Eye (tissue), 1 donor: ENCODE measurements around the gene NUPR2.
"Not testable (repeated sequence)": the region's sequence is repeated elsewhere in the genome, so short reads cannot be mapped to it uniquely, and the experiment has no call there.

Experiments used
- DNase-seq: peaks from one replicate; pipeline ENCODE4 v3.0.0-alpha.2; 2015

Gene NUPR2

GRCh38 chr7:56115852-56116538 is at the start of gene NUPR2:
Gene NUPR2 (minus strand): TSS chr7:56116417. CDS start chr7:56116314, 103 bp downstream.
- DNase-seq = no peak

DNA sequence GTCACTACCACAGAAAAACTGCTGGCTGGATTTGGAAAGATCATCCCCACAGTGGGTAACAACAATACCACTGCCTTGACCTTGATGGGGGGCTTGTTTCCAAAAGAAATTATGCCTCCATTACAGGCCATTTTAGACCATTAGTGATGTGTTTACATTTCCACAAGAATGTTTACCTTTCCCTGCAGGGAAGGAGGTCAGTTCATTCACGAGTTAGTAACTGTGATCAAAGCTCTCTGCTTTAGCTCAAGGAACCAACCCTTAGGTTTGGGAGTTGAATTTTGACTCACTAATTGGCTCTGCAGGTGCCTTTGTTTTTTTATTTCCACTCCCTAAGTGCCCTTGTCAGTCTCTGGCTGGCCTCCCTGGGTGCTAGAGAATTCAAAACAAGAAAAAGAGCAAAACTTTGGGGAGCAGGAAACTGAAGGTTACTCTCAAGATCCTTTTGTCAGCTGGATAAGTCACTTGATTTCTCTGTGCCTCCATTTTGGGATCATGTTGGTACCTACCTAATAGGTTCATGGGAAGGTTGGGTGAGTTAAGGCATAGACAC is 41.1 kb upstream of the NUPR2 start:
- no peak for DNase-seq

DNA sequence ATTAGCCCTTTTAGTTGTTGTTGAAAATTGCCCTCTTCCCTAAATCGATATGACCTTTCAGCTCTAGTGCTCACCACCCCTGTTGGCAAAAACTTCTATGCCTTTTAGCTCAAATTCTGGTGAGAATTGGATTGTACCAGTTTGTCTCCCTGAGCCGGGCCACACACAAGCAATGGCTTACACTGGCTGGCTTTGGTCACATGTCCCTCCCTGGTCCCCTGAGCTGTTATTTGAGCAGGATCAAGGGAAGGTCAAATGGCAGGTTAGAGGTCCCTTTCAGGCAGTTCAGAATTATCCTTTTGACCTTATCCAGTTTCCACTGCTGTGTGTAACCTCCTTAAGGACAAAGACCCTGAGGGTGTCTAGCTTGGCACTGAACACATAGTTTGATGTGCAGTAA is 14.8 kb upstream of the NUPR2 start:
- not testable (repeated sequence) for DNase-seq

GRCh38 chr7:56127241-56127975 is 11.2 kb upstream of the NUPR2 start:
- no peak for DNase-seq

GRCh38 chr7:56125831-56126230 is 9.6 kb upstream of the NUPR2 start:
- DNase-seq = no peak

- no peak for DNase-seq
These were observed 8.8 kb upstream of the NUPR2 start for GRCh38 chr7:56124981-56125380.

- no peak for DNase-seq
These were observed 5.2 kb upstream of the NUPR2 start for GRCh38 chr7:56121440-56121839.

GRCh38 chr7:56112244-56112643 is 4.0 kb downstream of the NUPR2 start:
- not testable (repeated sequence) for DNase-seq

DNA sequence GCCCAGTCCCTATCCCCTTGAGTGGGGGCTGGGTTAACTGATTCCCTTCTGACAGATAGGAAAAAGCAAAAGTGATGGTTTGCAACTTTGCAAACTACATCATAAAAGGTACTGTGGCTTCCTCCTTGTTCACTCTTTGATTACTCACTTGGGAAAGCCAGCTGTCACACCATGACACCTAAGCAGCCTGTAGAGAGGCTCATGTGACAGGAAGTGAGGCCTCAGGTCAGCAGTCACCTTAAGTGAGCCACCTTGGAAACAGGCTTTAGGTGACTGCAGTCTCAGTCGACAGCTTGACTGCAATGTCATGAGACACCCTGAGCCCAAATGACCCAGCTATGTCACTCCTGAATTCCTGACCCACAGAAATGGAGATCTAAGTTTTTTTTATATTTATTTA is 5.6 kb downstream of the NUPR2 start:
- DNase-seq = no peak

DNA sequence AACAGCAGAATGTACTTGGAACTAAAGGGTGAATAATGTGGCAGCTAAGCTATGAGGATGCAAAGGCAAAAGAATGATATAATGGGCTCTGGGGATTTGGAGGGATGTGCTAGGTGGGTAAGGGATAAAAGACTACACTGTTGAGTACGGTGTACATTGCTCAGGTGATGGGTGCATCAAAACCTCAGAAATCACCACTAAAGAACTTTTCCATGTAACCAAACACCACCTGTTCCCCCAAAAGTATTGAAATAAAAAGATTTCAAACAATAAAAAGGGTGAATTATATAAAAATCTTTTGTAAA is 8.3 kb downstream of the NUPR2 start:
- DNase-seq = no peak

GRCh38 chr7:56106108-56107073 is 9.8 kb downstream of the NUPR2 start, which contains the start of gene CHCHD2:
Gene CHCHD2 (minus strand): TSS chr7:56106476. CDS start chr7:56106413, 63 bp downstream.
- peak; percentile 98 for DNase-seq

DNA sequence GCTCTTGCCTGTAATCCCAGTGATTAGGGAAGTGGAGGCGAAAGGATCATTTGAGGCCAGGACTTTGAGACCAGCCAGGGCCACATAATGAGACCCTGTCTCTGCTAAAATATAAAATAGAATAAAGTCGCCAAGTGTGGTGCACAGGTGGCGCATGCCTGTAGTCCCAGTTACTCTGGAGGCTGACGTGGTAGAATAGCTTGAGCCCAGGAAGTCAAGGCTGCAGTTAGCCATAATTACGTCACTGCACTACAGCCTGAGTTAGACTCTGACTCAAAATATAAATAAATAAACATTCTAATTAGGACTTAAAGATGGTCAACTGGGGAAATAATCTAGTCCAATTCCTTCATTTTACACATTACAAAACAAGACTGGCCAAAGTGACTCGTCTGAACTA is 10.7 kb downstream of the NUPR2 start:
- peak; percentile 59 for DNase-seq

- DNase-seq = not testable (repeated sequence)
These were observed 12.1 kb downstream of the NUPR2 start for GRCh38 chr7:56104138-56104537.

- no peak for DNase-seq
These were observed 16.6 kb downstream of the NUPR2 start for GRCh38 chr7:56099653-56100052.

GRCh38 chr7:56098187-56099008 is 17.8 kb downstream of the NUPR2 start:
- not testable (repeated sequence) for DNase-seq

- DNase-seq = peak; percentile 12
These were observed 18.5 kb downstream of the NUPR2 start for GRCh38 chr7:56097700-56098099.

DNA sequence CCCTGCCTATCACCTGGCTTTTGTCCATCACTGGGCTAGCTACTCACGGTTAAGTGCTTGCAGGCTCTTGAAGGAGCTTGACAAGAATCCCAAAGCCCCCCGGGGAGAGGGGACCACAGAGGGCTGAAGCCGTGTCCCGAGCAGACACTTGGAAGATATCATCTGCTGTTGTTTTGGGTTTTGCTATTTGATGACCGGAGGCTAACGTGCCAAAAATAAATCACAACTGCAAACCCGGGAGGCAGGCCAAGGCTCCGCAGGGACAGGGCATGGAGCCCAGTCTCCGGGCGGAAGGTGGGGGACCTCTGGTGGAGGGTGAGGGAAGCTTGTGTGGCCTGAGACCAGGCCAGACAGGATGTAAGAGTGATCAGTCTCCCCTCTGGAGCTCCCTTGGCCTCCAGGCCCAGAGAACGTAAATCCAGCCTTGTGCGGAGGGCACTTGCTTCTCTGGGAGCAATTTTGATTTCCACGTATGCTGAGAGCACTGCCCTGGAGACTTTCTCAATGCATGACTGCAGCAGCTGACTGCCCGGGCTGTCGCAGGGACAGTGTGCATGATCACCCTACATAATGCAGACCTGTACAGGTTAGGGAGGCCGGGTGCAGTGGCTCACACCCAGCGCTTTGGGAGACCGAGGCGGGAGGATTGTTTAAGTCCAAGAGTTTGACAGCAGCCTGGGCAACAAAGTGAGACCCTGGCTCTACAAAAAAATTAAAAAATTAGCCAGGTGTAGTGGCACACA is 23.3 kb downstream of the NUPR2 start, which contains the start of gene PHKG1:
TSS of gene PHKG1 (minus strand) at position 164 of the 743 bp plus-strand sequence. CDS start 4,011 bp downstream, outside the sequence.
- peak; percentile 27 for DNase-seq

DNA sequence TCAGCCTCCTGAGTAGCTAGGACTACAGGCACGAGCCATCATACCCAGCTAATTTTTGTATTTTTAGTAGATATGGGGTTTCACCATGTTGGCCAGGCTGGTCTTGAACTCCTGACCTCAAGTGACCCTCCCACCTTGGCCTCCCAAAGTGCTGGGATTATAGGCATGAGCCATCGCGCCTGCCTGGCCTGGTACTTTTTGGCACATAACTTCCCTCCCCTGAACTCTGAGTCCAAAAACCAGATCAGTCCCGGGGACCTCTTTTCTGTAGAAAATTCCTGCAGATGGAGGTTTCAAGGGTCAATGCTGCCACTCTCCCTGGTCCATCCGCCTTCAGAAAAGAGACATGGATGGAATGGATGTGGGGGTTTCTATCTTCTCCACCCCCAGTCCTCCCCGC is 23.8 kb downstream of the NUPR2 start:
- not testable (repeated sequence) for DNase-seq

DNA sequence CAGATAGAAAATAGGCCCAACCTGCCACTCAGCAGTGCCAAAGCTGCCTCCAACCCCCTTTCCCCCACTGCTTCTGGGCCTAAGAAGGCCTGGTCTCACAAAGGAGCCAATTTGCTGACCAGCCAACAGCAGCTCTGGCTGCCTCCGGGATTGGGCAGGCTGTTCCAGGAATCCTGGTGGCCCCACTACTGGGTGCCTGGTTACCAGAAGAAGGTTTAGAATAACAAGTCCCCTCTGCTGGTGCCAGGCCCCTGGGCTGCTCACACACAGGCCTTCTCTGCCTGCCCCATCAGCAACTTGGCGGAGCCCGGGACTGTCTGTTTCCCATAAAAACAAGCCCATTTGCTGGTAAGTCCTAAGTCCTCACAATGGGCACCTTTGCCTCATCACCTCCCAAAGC is 24.6 kb downstream of the NUPR2 start:
- no peak for DNase-seq

- no peak for DNase-seq
These were observed 28.8 kb downstream of the NUPR2 start for GRCh38 chr7:56087445-56087844.

DNA sequence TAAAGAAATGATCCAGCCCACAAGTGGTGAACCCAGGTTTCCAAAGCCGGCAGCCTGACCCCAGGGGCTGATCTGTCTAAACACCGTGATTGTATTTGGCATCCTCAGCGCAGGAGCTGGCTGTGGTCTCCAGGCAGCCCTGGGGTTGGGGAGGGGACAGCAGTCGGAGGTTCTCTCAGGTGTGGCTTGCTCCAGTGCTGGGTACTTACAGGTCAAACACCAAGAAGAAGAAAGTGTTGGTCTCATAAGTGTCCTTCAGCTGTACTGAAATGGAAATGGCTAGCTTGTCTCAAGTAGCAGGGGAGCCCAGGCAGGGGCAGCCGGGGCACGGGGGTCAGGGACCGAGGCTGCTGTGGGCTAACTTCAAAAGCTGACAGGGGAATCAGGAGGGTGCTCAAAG is 29.5 kb downstream of the NUPR2 start:
- no peak for DNase-seq
